Loucy (cell line): Measurements from ENCODE around the gene FARP1.

ENCODE experiments used
- H2AFZ ChIP-seq: fragments of 200-600 bp; sonication (generic); 2 replicates; pipeline ENCODE4 v1.6.0; 2016; ENCODE audit warnings: antibody characterized with exemption, mild to moderate bottlenecking, low read length, moderate library complexity
- H3F3A ChIP-seq: fragments of 200-600 bp; 2 replicates; pipeline ENCODE4 v1.6.0; 2016; ENCODE audit warnings: antibody characterized with exemption, low read depth, mild to moderate bottlenecking
- H3K27me3 ChIP-seq: fragments of 200-600 bp; sonication (generic); 2 replicates; pipeline ENCODE4 v1.6.1; 2014; ENCODE audit warnings: low read length, mild to moderate bottlenecking; ENCODE audit not compliant: insufficient read depth, poor library complexity, severe bottlenecking
- H3K36me3 ChIP-seq: fragments of 200-600 bp; sonication (generic); 2 replicates; pipeline ENCODE4 v1.6.1; 2016; ENCODE audit warnings: low read length; ENCODE audit not compliant: insufficient read depth
- H3K4me1 ChIP-seq: fragments of 200-600 bp; sonication (generic); 2 replicates; pipeline ENCODE4 v1.5.1; 2014; ENCODE audit warnings: low read length, mild to moderate bottlenecking; ENCODE audit not compliant: insufficient read depth, poor library complexity, severe bottlenecking
- H3K4me2 ChIP-seq: fragments of 200-600 bp; sonication (generic); 2 replicates; pipeline ENCODE4 v1.6.0; 2014; ENCODE audit warnings: antibody characterized with exemption, low read length, low read depth, mild to moderate bottlenecking; ENCODE audit not compliant: poor library complexity, severe bottlenecking
- H3K4me3 ChIP-seq: fragments of 200-600 bp; sonication (generic); 2 replicates; pipeline ENCODE4 v1.5.1; 2014; ENCODE audit warnings: low read length, mild to moderate bottlenecking, mixed read lengths; ENCODE audit not compliant: poor library complexity, severe bottlenecking
- H3K79me2 ChIP-seq: fragments of 200-600 bp; sonication (generic); 2 replicates; pipeline ENCODE4 v1.6.1; 2014; ENCODE audit warnings: low read length; ENCODE audit not compliant: insufficient read depth
- H3K9ac ChIP-seq: fragments of 200-600 bp; sonication (generic); 2 replicates; pipeline ENCODE4 v1.6.0; 2014; ENCODE audit warnings: mild to moderate bottlenecking, low read depth, low read length, moderate library complexity; ENCODE audit not compliant: poor library complexity, severe bottlenecking
- H3K9me2 ChIP-seq: fragments of 200-600 bp; sonication (generic); replicated peaks from 2 replicates; pipeline ENCODE4 v1.6.1; 2016; ENCODE audit warnings: low read depth, low read length, mixed read lengths
- H3K9me3 ChIP-seq: fragments of 200-600 bp; sonication (generic); 2 replicates; pipeline ENCODE4 v1.6.1; 2014; ENCODE audit warnings: mild to moderate bottlenecking, antibody characterized with exemption, low read length, low read depth; ENCODE audit not compliant: insufficient read depth
- H4K20me1 ChIP-seq: fragments of 200-600 bp; sonication (generic); 2 replicates; pipeline ENCODE4 v1.6.0; 2014; ENCODE audit warnings: antibody characterized with exemption, low read length, mild to moderate bottlenecking; ENCODE audit not compliant: insufficient read depth, poor library complexity, severe bottlenecking
- CTCF ChIP-seq: fragments of 200-600 bp; sonication (generic); conservative IDR thresholded peaks from 2 replicates; pipeline ENCODE4 v1.5.1; 2014; ENCODE audit warnings: mild to moderate bottlenecking, antibody characterized with exemption, low read length
- EZH2phosphoT487 ChIP-seq: fragments of 200-600 bp; IDR thresholded peaks from 2 replicates; pipeline ENCODE4 v1.6.1; 2018; ENCODE audit warnings: antibody characterized with exemption, mild to moderate bottlenecking, moderate library complexity, borderline replicate concordance

FARP1 gene

GRCh38 chr13:98198683-98199082 is 55.8 kb downstream of the FARP1 start:
- Histone ChIP-seq H2AFZ (no peak overlapping the region), H3K9me3 (peaks cover 4% of the 10 kb centered on the region; the same call in 1 of the 2 replicates), H3K4me2 (no peak overlapping the region), H3F3A (no peaks in the 10 kb centered on the region), H3K4me1 (no peaks in the 10 kb centered on the region), H3K9ac (no peak overlapping the region), H4K20me1 (no peaks in the 10 kb centered on the region), H3K9me2 (no peaks in the 10 kb centered on the region), H3K27me3 (no peaks in the 10 kb centered on the region), H3K36me3 (no peaks in the 10 kb centered on the region), H3K4me3 (no peak overlapping the region), H3K79me2 (no peaks in the 10 kb centered on the region)
- TF ChIP-seq EZH2phosphoT487 (no peak), CTCF (no peak)

- Histone ChIP-seq H3K4me1 (no peaks in the 10 kb centered on the region), H2AFZ (no peak overlapping the region), H3F3A (no peaks in the 10 kb centered on the region), H3K4me2 (no peak overlapping the region), H3K9me3 (peaks cover 4% of the 10 kb centered on the region; the same call in 1 of the 2 replicates), H3K4me3 (no peak overlapping the region), H4K20me1 (no peaks in the 10 kb centered on the region), H3K27me3 (no peaks in the 10 kb centered on the region), H3K9ac (no peak overlapping the region), H3K9me2 (no peaks in the 10 kb centered on the region), H3K36me3 (no peaks in the 10 kb centered on the region), H3K79me2 (no peaks in the 10 kb centered on the region)
- TF ChIP-seq EZH2phosphoT487 (no peak), CTCF (no peak)
These were observed 56.6 kb downstream of the FARP1 start for GRCh38 chr13:98199480-98199879.

DNA sequence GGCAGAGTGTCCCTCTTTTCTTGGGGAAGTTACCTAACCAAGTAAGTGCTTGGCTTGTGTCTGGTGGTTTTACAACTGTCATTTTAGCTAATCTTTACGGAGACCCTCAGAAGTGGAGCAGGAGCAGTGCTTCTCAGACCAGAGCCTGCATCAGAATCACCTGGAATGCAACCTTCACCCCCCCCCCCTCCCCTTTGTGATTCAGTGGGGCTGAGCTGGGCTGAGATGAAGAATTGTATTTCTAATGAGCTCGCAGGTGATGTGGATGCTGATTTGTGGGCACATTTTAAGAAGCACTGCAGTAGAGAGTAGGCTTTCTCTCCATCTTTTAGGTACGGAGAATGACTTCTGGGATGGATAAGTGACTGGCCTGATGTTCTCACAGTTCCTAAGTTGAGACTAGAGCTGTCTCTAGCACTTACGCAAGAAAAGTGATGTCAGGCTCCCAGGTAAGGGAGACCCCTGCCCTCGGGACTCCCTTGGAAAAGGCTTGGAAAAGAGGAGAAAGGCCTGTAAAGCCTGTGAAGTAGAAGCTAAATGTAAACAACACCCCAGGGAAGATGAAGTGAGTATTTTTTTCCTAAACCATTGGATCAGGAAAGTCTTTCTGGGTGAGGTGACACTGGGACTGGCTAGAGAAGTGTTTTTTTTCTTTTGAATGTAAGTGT is 57.5 kb downstream of the FARP1 start:
- no peak for TF ChIP-seq EZH2phosphoT487
- no peak for TF ChIP-seq CTCF
- H3K36me3 ChIP-seq, result no peaks in the 10 kb centered on the region
- H3K79me2 ChIP-seq, result no peaks in the 10 kb centered on the region
- no peaks in the 10 kb centered on the region for H3F3A ChIP-seq
- no peaks in the 10 kb centered on the region for H3K4me1 ChIP-seq
- H3K9ac ChIP-seq, result no peak overlapping the region
- no peaks in the 10 kb centered on the region for H4K20me1 ChIP-seq
- H3K4me2 ChIP-seq, result no peak overlapping the region
- no peaks in the 10 kb centered on the region for H3K9me2 ChIP-seq
- no peaks in the 10 kb centered on the region for H3K27me3 ChIP-seq
- H3K4me3 ChIP-seq, result no peak overlapping the region
- peaks cover 4% of the 10 kb centered on the region; the same call in 1 of the 2 replicates for H3K9me3 ChIP-seq
- no peak overlapping the region for H2AFZ ChIP-seq
